ENCODE measurements around the gene RHEBL1. TPM values are rescaled to one million over a fixed set of nuclear protein-coding genes. Genes with fewer than 3 reads are reported as not detected.

The RHEBL1 gene
- total RNA-seq, 1 donor from 2014 or later, result 3.2 TPM

DNA sequence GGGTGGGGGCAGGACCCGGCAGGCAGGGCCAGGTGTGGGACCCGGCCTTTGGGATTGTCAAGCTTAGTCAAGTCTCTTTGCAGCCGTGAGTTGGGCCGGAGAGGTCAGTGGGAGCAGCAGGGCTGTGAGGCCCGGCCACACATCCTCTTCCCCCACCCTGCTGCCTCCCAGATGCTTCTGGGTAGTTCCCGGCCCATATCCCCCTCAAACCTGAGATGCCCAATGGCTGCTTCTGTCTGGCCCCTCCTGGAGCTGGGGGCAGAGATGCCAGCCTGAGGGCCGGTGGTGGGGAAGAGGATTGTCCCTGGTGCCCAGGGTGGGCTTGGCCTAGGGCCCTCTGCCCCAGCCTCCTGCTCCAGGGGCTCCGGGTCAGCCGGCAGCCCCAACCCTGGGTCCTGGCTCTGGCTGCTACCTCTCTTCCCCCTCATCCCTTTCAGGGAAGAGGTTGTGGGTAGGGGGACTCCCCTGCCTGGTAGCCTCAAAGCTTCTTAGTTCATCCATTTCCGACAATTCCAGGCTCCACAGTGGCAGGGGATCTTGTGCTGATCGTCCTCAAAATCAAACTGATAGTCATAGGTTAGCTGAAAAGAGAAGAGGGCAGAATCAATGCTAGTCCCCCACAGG is 48.4 kb downstream of the RHEBL1 start:
- H3K9me3 Mint-ChIP-seq (ENCODE audit: unreplicated experiment), result no peaks in the 10 kb centered on the region
- H3K4me3 Mint-ChIP-seq (ENCODE audit: unreplicated experiment), result peak overlapping the region; percentile 15
- no peak overlapping the region for H3K27ac Mint-ChIP-seq (ENCODE audit: unreplicated experiment)
- TF ChIP-seq, protein P1, sequence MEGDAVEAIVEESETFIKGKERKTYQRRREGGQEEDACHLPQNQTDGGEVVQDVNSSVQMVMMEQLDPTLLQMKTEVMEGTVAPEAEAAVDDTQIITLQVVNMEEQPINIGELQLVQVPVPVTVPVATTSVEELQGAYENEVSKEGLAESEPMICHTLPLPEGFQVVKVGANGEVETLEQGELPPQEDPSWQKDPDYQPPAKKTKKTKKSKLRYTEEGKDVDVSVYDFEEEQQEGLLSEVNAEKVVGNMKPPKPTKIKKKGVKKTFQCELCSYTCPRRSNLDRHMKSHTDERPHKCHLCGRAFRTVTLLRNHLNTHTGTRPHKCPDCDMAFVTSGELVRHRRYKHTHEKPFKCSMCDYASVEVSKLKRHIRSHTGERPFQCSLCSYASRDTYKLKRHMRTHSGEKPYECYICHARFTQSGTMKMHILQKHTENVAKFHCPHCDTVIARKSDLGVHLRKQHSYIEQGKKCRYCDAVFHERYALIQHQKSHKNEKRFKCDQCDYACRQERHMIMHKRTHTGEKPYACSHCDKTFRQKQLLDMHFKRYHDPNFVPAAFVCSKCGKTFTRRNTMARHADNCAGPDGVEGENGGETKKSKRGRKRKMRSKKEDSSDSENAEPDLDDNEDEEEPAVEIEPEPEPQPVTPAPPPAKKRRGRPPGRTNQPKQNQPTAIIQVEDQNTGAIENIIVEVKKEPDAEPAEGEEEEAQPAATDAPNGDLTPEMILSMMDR (IDR thresholded peaks at IDR 0.05; ENCODE audit: unreplicated experiment), result no peak
- peaks cover 19% of the 10 kb centered on the region for H3K27me3 Mint-ChIP-seq (ENCODE audit: unreplicated experiment)
- peaks cover 35% of the 10 kb centered on the region for H3K36me3 Mint-ChIP-seq (ENCODE audit: low read depth, unreplicated experiment)
- peaks cover 20% of the 10 kb centered on the region for H3K4me1 Mint-ChIP-seq (ENCODE audit: unreplicated experiment)
- no peak for DNase-seq (ENCODE audit: low spot score)

DNA sequence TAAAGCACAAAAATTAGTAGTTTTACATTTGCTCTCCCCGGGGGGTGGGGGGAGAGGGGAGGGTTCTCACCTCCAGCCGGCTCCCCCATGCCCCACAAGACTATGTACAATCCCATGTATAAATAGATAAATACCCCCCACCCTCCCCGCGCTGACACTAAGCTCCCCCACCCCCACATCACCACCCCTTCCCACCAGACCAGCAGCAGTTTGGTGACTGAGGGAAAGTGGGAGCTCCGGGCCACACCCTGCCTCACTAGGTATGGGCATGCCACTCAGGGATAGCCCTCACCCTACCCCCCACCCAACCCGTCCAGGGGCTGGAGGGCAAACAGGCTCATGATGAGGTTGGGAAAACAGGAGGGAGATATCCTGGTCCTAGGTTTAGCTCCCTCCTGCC is 49.3 kb downstream of the RHEBL1 start:
- Mint-ChIP-seq H3K4me3 (ENCODE audit: unreplicated experiment) (no peak overlapping the region), H3K9me3 (ENCODE audit: unreplicated experiment) (no peaks in the 10 kb centered on the region), H3K27me3 (ENCODE audit: unreplicated experiment) (peaks cover 16% of the 10 kb centered on the region), H3K27ac (ENCODE audit: unreplicated experiment) (no peak overlapping the region), H3K36me3 (ENCODE audit: low read depth, unreplicated experiment) (peaks cover 30% of the 10 kb centered on the region), H3K4me1 (ENCODE audit: unreplicated experiment) (peaks cover 20% of the 10 kb centered on the region)
- DNase-seq (ENCODE audit: low spot score), result no peak
- TF ChIP-seq, protein P1 (IDR thresholded peaks at IDR 0.05; ENCODE audit: unreplicated experiment), result no peak

DNA sequence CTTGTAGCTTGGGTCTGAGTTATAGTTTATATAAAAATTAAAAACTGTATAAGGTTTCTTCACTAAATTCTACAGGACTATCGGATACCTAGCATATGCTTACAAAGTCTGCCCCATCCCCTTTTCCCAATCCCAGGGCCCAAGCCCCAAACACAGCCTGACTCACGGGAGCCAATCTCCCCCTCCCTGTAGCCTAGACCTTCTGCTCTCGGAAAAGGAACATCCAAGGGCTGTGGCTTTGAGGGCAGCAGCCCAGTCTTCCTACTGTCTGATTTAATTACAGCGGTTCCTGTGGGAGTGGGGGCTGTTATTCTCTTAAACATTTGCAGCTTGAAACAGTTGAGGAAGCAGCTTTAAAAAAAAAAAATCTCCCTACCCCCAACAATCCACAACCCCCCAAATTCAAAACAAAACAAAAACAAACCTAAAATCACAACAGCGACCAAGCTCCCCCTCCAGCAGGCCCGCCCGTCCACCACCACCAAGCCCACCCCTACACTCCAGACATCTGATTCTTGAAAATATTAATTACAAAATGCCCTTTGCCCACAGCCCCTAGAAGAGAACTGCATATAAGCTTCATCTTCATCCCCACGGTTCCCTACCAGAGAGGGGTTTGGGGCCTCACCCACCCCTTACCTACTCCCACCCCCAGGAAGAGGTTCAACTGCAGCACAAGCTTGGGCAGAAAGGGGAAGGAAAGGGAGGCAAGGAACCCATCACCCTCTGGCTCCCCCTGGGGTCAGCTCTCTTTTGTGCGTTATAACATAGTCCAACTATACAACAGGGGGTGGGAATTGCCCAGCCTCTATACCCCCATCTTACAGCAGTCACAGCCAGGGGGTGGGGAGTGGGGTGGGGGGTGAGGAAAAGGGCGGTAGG is 50.1 kb downstream of the RHEBL1 start:
- Mint-ChIP-seq H3K36me3 (ENCODE audit: low read depth, unreplicated experiment) (peaks cover 25% of the 10 kb centered on the region), H3K27me3 (ENCODE audit: unreplicated experiment) (peaks cover 13% of the 10 kb centered on the region), H3K9me3 (ENCODE audit: unreplicated experiment) (no peaks in the 10 kb centered on the region), H3K4me1 (ENCODE audit: unreplicated experiment) (peaks cover 20% of the 10 kb centered on the region), H3K27ac (ENCODE audit: unreplicated experiment) (peak overlapping the region; percentile 91), H3K4me3 (ENCODE audit: unreplicated experiment) (peak overlapping the region; percentile 82)
- peak; percentile 52 for DNase-seq (ENCODE audit: low spot score)
- TF ChIP-seq, protein P1 (IDR thresholded peaks at IDR 0.05; ENCODE audit: unreplicated experiment), result peak; percentile 22

DNA sequence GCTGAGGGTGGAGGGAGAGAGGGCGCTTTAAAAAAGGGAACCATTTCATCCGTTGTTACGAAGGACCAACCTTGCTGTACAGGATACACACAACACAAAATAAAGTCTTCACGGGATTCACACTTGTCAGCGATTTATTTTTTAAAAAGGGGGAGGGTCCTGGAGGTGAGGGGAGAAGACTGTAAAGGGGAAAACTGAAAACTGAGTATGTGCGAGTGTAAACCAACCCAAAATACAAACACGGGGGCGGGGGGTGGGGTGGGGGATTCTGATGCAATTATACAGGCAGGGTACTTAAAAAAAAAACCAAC is 50.7 kb downstream of the RHEBL1 start:
- Mint-ChIP-seq H3K9me3 (ENCODE audit: unreplicated experiment) (no peaks in the 10 kb centered on the region), H3K27ac (ENCODE audit: unreplicated experiment) (peak overlapping the region; percentile 98), H3K4me1 (ENCODE audit: unreplicated experiment) (peaks cover 20% of the 10 kb centered on the region), H3K27me3 (ENCODE audit: unreplicated experiment) (peaks cover 13% of the 10 kb centered on the region), H3K36me3 (ENCODE audit: low read depth, unreplicated experiment) (peaks cover 23% of the 10 kb centered on the region), H3K4me3 (ENCODE audit: unreplicated experiment) (peak overlapping the region; percentile 82)
- TF ChIP-seq, protein P1 (IDR thresholded peaks at IDR 0.05; ENCODE audit: unreplicated experiment), result no peak
- DNase-seq (ENCODE audit: low spot score), result no peak

Data from endothelial cell (in vitro differentiated cells).